ENCODE results near the gene TPCN1. TPM values are rescaled to one million over a fixed set of nuclear protein-coding genes. Genes with fewer than 3 reads are reported as not detected.

TPCN1 gene
- total RNA-seq, 1 experiment from 2014 or later, result 18.8 TPM

GRCh38 chr12:113315358-113315757 lies 94.1 kb downstream of the TPCN1 start:
- TF ChIP-seq EZH2 (IDR thresholded peaks at IDR 0.05; ENCODE audit: borderline replicate concordance, low read depth, low read length, poor library complexity, severe bottlenecking), result no peak
- CTCF ChIA-PET, result no interaction called here
- POLR2A ChIA-PET (ENCODE audit: low non-redundant PET), result no interaction called here
- DNase-seq (ENCODE audit: low spot score), result no peak
- H3K9me3 ChIP-seq (ENCODE audit: low read depth, low read length, poor library complexity, severe bottlenecking), result no peaks in the 10 kb centered on the region
- H3K27ac ChIP-seq (ENCODE audit: low read depth, low read length, poor library complexity, severe bottlenecking), result no peak overlapping the region
- no peaks in the 10 kb centered on the region for H3K36me3 ChIP-seq (ENCODE audit: insufficient read depth, low read length, poor library complexity, severe bottlenecking)
- H3K4me1 ChIP-seq (ENCODE audit: insufficient read depth, low read length, poor library complexity, severe bottlenecking), result no peaks in the 10 kb centered on the region
- H3K4me3 ChIP-seq (ENCODE audit: low read depth, low read length, poor library complexity, severe bottlenecking), result no peak overlapping the region
- no TSS peak for BruUV-seq (replicated peaks)
- intact Hi-C loops (cut with micrococcal nuclease; ENCODE audit: unreplicated experiment), result loop anchor here (10.0 kb wide), 1 partner anchor 69 kb away; no protein-coding TSS in a partner anchor
- no peaks in the 10 kb centered on the region for H3K27me3 ChIP-seq (replicated peaks; ENCODE audit: insufficient read depth, low read depth, low read length, poor library complexity)

DNA sequence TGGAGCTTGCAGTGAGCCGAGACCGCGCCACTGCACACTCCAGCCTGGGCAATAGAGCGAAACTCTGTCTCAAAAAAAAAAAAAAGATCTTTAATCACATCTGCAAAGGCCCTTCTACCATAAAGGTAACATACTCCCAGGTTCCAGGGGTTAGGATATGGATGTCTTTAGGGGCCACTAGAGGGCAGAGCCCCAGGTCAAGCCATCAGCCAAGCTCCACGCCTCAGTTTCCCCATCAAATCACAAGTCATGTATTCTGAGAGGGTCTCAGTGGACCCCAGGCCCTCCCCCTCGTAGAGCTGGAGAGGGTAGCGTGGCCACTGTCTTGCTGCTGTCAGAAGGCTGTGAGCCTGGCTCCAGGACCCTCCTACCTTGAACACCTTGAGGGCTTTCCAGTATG lies 94.9 kb downstream of the TPCN1 start:
- no peak for DNase-seq (ENCODE audit: low spot score)
- H3K36me3 ChIP-seq (ENCODE audit: insufficient read depth, low read length, poor library complexity, severe bottlenecking), result no peaks in the 10 kb centered on the region
- H3K4me1 ChIP-seq (ENCODE audit: insufficient read depth, low read length, poor library complexity, severe bottlenecking), result no peaks in the 10 kb centered on the region
- no peak overlapping the region for H3K27ac ChIP-seq (ENCODE audit: low read depth, low read length, poor library complexity, severe bottlenecking)
- intact Hi-C loops (cut with micrococcal nuclease; ENCODE audit: unreplicated experiment), result loop anchor here (10.0 kb wide), 1 partner anchor 69 kb away; no protein-coding TSS in a partner anchor
- no peak overlapping the region for H3K4me3 ChIP-seq (ENCODE audit: low read depth, low read length, poor library complexity, severe bottlenecking)
- TF ChIP-seq CTCF (conservative IDR thresholded peaks at IDR 0.05; ENCODE audit: low read depth, low read length), result no peak
- TF ChIP-seq EZH2 (IDR thresholded peaks at IDR 0.05; ENCODE audit: borderline replicate concordance, low read depth, low read length, poor library complexity, severe bottlenecking), result no peak
- CTCF ChIA-PET, result no interaction called here
- no peaks in the 10 kb centered on the region for H3K9me3 ChIP-seq (ENCODE audit: low read depth, low read length, poor library complexity, severe bottlenecking)
- H3K27me3 ChIP-seq (replicated peaks; ENCODE audit: insufficient read depth, low read depth, low read length, poor library complexity), result no peaks in the 10 kb centered on the region
- BruUV-seq (replicated peaks), result no TSS peak
- POLR2A ChIA-PET (ENCODE audit: low non-redundant PET), result interaction anchor here (0.7 kb wide), 1 partner anchor 30 kb away, joined by 4 read pairs; no protein-coding TSS in a partner anchor

GRCh38 chr12:113317122-113317521 lies 95.9 kb downstream of the TPCN1 start:
- intact Hi-C loops (cut with micrococcal nuclease; ENCODE audit: unreplicated experiment), result loop anchor here (10.0 kb wide), 1 partner anchor 68 kb away; no protein-coding TSS in a partner anchor
- ChIA-PET POLR2A (ENCODE audit: low non-redundant PET) (interaction anchor here (0.7 kb wide), 1 partner anchor 29 kb away, joined by 3 read pairs; no protein-coding TSS in a partner anchor), CTCF (no interaction called here)
- Histone ChIP-seq H3K9me3 (ENCODE audit: low read depth, low read length, poor library complexity, severe bottlenecking) (no peaks in the 10 kb centered on the region), H3K4me1 (ENCODE audit: insufficient read depth, low read length, poor library complexity, severe bottlenecking) (no peaks in the 10 kb centered on the region), H3K36me3 (ENCODE audit: insufficient read depth, low read length, poor library complexity, severe bottlenecking) (no peaks in the 10 kb centered on the region), H3K4me3 (ENCODE audit: low read depth, low read length, poor library complexity, severe bottlenecking) (no peak overlapping the region), H3K27me3 (replicated peaks; ENCODE audit: insufficient read depth, low read depth, low read length, poor library complexity) (no peaks in the 10 kb centered on the region), H3K27ac (ENCODE audit: low read depth, low read length, poor library complexity, severe bottlenecking) (no peak overlapping the region)
- TF ChIP-seq EZH2 (IDR thresholded peaks at IDR 0.05; ENCODE audit: borderline replicate concordance, low read depth, low read length, poor library complexity, severe bottlenecking) (no peak), CTCF (conservative IDR thresholded peaks at IDR 0.05; ENCODE audit: low read depth, low read length) (no peak)
- DNase-seq (ENCODE audit: low spot score), result no peak
- no TSS peak for BruUV-seq (replicated peaks)

DNA sequence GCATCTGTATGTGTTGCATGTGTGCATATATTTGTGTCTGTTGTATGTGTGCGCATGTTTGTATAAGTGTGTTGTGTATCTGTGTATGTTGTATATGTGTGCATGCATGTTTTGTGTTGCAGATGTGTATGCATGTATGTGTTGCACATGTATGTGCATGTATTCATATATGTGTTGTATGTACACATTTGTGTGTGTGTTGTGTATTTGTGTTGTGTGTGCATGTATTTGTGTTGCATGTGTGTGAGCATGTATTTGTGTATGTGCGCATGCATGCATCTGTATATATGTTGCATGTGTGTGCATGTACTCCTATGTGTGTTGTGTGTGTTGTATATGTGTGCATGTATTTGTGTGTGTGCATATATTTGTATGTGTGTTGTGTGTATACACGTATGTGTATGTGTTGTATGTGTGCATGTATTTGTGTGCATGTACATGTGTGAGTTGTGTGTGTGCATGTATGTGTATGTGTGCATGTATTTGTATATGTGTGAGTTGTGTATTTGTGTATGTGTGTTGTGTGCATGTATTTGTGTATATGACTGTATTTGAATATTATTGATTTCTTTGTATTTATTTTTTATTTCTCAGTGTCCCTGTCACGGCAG lies 96.9 kb downstream of the TPCN1 start:
- Histone ChIP-seq H3K27ac (ENCODE audit: low read depth, low read length, poor library complexity, severe bottlenecking) (no peak overlapping the region), H3K27me3 (replicated peaks; ENCODE audit: insufficient read depth, low read depth, low read length, poor library complexity) (no peaks in the 10 kb centered on the region), H3K9me3 (ENCODE audit: low read depth, low read length, poor library complexity, severe bottlenecking) (no peaks in the 10 kb centered on the region), H3K4me3 (ENCODE audit: low read depth, low read length, poor library complexity, severe bottlenecking) (no peak overlapping the region), H3K4me1 (ENCODE audit: insufficient read depth, low read length, poor library complexity, severe bottlenecking) (no peaks in the 10 kb centered on the region), H3K36me3 (ENCODE audit: insufficient read depth, low read length, poor library complexity, severe bottlenecking) (no peaks in the 10 kb centered on the region)
- no peak for TF ChIP-seq CTCF (conservative IDR thresholded peaks at IDR 0.05; ENCODE audit: low read depth, low read length)
- no peak for TF ChIP-seq EZH2 (IDR thresholded peaks at IDR 0.05; ENCODE audit: borderline replicate concordance, low read depth, low read length, poor library complexity, severe bottlenecking)
- BruUV-seq (replicated peaks), result no TSS peak
- no peak for DNase-seq (ENCODE audit: low spot score)
- ChIA-PET POLR2A (ENCODE audit: low non-redundant PET) (no interaction called here), CTCF (no interaction called here)
- intact Hi-C loops (cut with micrococcal nuclease; ENCODE audit: unreplicated experiment), result loop anchor here (10.0 kb wide), 1 partner anchor 67 kb away; no protein-coding TSS in a partner anchor
